HG03097 (cell line): ENCODE data around the gene TMPRSS9.
A peak's percentile ranks its signal among the peaks of the same experiment; 100 is the strongest.

ENCODE experiments used
- ATAC-seq: cut with Tn5 transposase; IDR thresholded peaks from one replicate; pipeline ENCODE4 v1.9.1; 2021; ENCODE audit not compliant: unreplicated experiment, low FRiP score

The TMPRSS9 gene

GRCh38 chr19:2359992-2360685, at the start of gene TMPRSS9:
Gene TMPRSS9, plus strand, starts transcription at chr19:2360265. Its CDS starts 29,521 bp downstream, at chr19:2389786.
- ATAC-seq: no peak

GRCh38 chr19:2311093-2311492, 49.0 kb upstream of the TMPRSS9 start:
- no peak for ATAC-seq

GRCh38 chr19:2312820-2313501, 47.1 kb upstream of the TMPRSS9 start:
- ATAC-seq: no peak

GRCh38 chr19:2315121-2315817, 44.8 kb upstream of the TMPRSS9 start:
- ATAC-seq: no peak

- ATAC-seq: no peak
Measured at GRCh38 chr19:2315818-2316353, 44.2 kb upstream of the TMPRSS9 start.

GRCh38 chr19:2317300-2317699, 42.8 kb upstream of the TMPRSS9 start:
- ATAC-seq: no peak

- no peak for ATAC-seq
Measured at GRCh38 chr19:2317756-2318155, 42.3 kb upstream of the TMPRSS9 start.

- ATAC-seq: no peak
Measured at GRCh38 chr19:2318923-2319322, 41.1 kb upstream of the TMPRSS9 start.

GRCh38 chr19:2319551-2319950, 40.5 kb upstream of the TMPRSS9 start:
- no peak for ATAC-seq

GRCh38 chr19:2320049-2320448, 40.0 kb upstream of the TMPRSS9 start:
- no peak for ATAC-seq

GRCh38 chr19:2320939-2321338, 39.1 kb upstream of the TMPRSS9 start:
- ATAC-seq: no peak

GRCh38 chr19:2321565-2322283, 38.3 kb upstream of the TMPRSS9 start:
- no peak for ATAC-seq

GRCh38 chr19:2323707-2324106, 36.4 kb upstream of the TMPRSS9 start:
- ATAC-seq: no peak

GRCh38 chr19:2324220-2324948, 35.7 kb upstream of the TMPRSS9 start:
- ATAC-seq: no peak

GRCh38 chr19:2325281-2326046, 34.6 kb upstream of the TMPRSS9 start:
- no peak for ATAC-seq

- ATAC-seq: no peak
Measured at GRCh38 chr19:2326699-2327360, 33.2 kb upstream of the TMPRSS9 start.

GRCh38 chr19:2327773-2328400, 32.2 kb upstream of the TMPRSS9 start:
- no peak for ATAC-seq

GRCh38 chr19:2328401-2329148, 31.5 kb upstream of the TMPRSS9 start, which contains the start of the genes LSM7 and SPPL2B:
Gene LSM7, minus strand, starts transcription at chr19:2328586. Its CDS starts 20 bp downstream, at chr19:2328566.
Gene SPPL2B, plus strand, starts transcription at chr19:2328684. Its CDS starts 26 bp downstream, at chr19:2328710.
- peak; percentile 53 for ATAC-seq
